Measurements from ENCODE around the gene OR7A10. TPM values are rescaled to one million over a fixed set of nuclear protein-coding genes. Genes with fewer than 3 reads are reported as not detected.
"Not testable (repeated sequence)": the region's sequence is repeated elsewhere in the genome, so short reads cannot be mapped to it uniquely, and the experiment has no call there.

Gene OR7A10
- total RNA-seq, 2 experiments from 2014 or later, result not detected

DNA sequence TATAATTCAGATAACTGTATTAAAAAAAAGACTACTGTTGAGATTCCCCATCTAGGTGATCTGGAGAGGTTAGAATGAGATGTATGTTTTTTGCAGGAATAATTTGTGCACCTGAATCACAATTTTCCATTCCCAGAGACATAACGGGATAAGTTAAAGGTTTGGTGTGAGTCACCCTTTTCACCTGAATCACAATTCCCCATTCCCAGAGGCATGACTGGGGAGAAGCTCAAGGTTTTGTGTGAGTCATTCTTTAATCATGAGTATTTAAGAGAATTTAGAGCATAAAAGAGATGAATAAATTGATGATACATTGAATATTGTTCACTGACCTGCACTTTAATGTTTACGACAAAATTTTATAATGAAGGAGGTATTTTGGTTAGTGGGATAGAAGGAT, 22.7 kb downstream of the OR7A10 start:
- peaks cover 9% of the 10 kb centered on the region for H3K27me3 Mint-ChIP-seq (ENCODE audit: low read depth)

DNA sequence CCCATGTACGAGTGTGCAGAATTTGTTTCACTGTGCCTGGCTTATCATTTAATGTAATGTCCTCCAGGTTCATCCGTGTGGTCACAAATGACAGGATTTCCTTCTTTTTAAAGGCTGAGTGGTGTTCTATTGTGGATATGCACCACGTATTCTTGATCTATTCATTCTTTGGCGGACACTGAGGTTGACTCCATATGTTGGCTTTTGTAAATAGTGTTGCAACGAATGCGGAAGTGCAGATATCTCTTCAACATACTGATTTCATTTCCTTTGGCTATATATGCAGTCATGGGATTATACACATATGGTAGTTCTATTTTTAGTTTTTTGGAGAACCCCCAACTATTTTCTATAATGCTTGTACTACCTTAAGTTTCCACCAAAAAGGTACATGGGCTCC, 26.8 kb downstream of the OR7A10 start:
- peaks cover 9% of the 10 kb centered on the region for H3K27me3 Mint-ChIP-seq (ENCODE audit: low read depth)

More for the DNA sequence above, 22.7 kb downstream of the OR7A10 start:
- ChIA-PET CTCF (no interaction called here), POLR2A (no interaction called here)
- H3K36me3 Mint-ChIP-seq (ENCODE audit: low read depth), result no peaks in the 10 kb centered on the region
- DNase-seq, result no peak
- no peaks in the 10 kb centered on the region for H3K4me1 Mint-ChIP-seq (ENCODE audit: low read depth)
- no peaks in the 10 kb centered on the region for H3K9me3 Mint-ChIP-seq (ENCODE audit: insufficient read depth)
- ATAC-seq, result no peak
- no peak overlapping the region for H3K27ac Mint-ChIP-seq
- no peak overlapping the region for H3K4me3 Mint-ChIP-seq

DNA sequence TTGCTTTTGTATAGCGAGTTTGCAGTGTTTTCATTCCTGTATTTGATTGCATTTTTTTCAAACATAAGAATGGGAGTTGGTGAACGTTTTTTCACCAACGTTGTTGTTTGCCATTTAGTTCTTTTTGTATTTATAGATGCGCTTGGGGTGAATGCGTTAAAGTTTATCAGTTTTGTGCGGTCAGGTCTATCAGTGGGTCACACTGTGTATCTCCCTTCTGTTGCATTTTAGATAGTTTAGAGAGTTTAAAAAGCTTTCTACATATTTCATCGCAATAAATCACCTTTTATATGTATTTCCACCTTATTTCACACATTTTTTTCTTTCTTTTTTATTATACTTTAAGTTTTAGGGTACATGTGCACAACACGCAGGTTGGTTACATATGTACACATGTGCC, 30.1 kb downstream of the OR7A10 start:
- no peak overlapping the region for H3K27ac Mint-ChIP-seq
- H3K36me3 Mint-ChIP-seq (ENCODE audit: low read depth), result no peaks in the 10 kb centered on the region
- POLR2A ChIA-PET, result no interaction called here
- ATAC-seq (no peak), DNase-seq (no peak)
- CTCF ChIA-PET, result no interaction called here
- H3K4me1 Mint-ChIP-seq (ENCODE audit: low read depth), result no peaks in the 10 kb centered on the region
- H3K9me3 Mint-ChIP-seq (ENCODE audit: insufficient read depth), result no peaks in the 10 kb centered on the region
- H3K27me3 Mint-ChIP-seq (ENCODE audit: low read depth), result peaks cover 3% of the 10 kb centered on the region
- H3K4me3 Mint-ChIP-seq, result no peak overlapping the region

More for the DNA sequence above, 26.8 kb downstream of the OR7A10 start:
- POLR2A ChIA-PET, result no interaction called here
- CTCF ChIA-PET, result no interaction called here
- H3K27ac Mint-ChIP-seq, result no peak overlapping the region
- no peaks in the 10 kb centered on the region for H3K36me3 Mint-ChIP-seq (ENCODE audit: low read depth)
- H3K4me3 Mint-ChIP-seq, result no peak overlapping the region
- H3K9me3 Mint-ChIP-seq (ENCODE audit: insufficient read depth), result no peaks in the 10 kb centered on the region
- H3K4me1 Mint-ChIP-seq (ENCODE audit: low read depth), result no peaks in the 10 kb centered on the region
- no peak for ATAC-seq
- DNase-seq, result no peak

DNA sequence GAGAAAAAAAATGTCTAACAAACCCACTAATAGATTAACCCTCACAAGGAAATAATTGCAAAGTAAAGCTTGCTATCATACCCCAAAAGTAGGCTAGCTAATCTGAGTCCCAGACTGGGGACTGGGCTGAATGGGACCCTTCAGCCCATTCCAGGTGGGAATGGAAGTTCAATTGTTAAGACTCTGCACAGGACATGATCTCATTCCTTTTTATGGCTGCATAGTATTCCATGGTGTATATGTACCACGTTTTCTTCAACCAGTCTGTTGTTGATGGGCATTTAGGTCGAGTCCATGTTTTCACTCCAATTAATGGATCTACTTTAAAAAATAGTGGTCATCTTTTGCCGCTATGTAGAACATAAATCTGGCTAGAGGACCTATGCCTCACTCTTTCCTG, 31.7 kb downstream of the OR7A10 start:
- Mint-ChIP-seq H3K4me1 (ENCODE audit: low read depth) (no peaks in the 10 kb centered on the region), H3K27me3 (ENCODE audit: low read depth) (peaks cover 3% of the 10 kb centered on the region), H3K36me3 (ENCODE audit: low read depth) (no peaks in the 10 kb centered on the region), H3K4me3 (no peak overlapping the region), H3K27ac (no peak overlapping the region), H3K9me3 (ENCODE audit: insufficient read depth) (no peaks in the 10 kb centered on the region)
- ChIA-PET POLR2A (no interaction called here), CTCF (no interaction called here)
- no peak for DNase-seq
- no peak for ATAC-seq

DNA sequence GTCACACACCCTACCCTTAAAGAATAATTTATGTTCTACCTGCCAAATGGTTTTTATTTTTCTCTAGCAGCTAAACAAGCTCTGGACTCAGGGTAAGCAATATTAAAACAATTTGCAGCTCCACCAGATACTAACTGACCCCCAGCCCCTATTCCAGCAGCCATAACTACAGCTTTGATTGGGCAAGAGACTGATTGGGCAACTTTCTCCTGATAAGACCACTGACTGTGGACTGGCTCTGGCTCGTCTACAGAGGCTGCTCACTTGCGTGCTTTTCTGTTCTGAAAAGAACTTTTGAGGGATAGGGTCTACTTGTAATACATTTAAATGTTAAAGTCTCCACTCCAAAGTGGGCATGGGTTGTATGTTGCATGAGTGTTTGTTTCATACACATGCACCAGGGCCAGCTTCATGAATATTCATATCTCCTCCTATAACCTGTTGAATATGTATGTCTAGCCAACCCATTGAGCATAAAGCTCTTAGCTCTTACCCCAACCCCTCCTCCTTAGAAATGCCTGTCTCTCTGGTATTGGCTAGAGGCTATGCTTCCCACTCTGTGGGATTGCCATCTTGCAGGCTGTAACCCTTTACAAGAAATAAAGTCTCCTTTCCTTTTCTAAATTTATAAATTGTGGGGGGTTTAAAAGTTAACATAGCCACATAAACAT, 33.6 kb downstream of the OR7A10 start:
- ATAC-seq, result no peak
- no peaks in the 10 kb centered on the region for H3K4me1 Mint-ChIP-seq (ENCODE audit: low read depth)
- CTCF ChIA-PET, result no interaction called here

DNA sequence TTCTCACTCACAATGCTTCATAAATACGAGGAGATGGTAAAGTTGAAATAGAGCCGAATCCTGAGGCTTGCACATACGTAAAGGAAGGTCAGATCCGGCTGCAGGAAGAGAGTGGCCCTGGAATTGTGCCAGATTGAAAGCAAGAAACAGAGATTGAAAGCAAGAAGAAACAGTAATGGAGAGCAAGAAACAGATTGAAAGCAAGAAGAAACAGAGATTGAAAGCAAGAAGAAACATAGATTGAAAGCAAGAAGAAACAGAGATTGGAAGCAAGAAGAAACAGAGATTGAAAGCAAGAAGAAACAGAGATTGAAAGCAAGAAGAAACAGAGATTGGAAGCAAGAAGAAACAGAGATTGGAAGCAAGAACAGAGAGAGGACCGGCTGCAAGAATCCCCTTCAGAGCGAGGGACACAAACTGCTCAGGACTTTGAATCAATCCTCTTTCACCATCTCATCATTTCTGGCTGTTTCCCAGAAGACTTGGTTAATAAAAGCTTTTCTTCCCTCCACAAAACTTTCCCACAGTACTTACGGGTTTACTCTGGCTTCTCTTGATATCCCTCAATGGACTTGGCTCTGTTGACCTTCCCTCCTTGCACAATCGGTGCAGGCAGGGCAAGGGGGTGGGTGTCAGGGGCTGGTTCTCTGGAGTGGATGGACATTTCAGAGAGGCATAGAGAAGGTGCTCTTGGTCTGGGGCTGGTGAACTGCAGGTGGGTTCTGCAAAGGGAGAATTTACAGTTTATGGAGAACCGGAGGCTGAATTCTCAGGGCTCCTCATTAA, 39.3 kb downstream of the OR7A10 start:
- H3K4me1 Mint-ChIP-seq (ENCODE audit: low read depth), result no peaks in the 10 kb centered on the region
- H3K9me3 Mint-ChIP-seq (ENCODE audit: insufficient read depth), result no peaks in the 10 kb centered on the region
- POLR2A ChIA-PET, result no interaction called here

More for the DNA sequence above, 33.6 kb downstream of the OR7A10 start:
- POLR2A ChIA-PET, result no interaction called here
- Mint-ChIP-seq H3K27ac (no peak overlapping the region), H3K9me3 (ENCODE audit: insufficient read depth) (no peaks in the 10 kb centered on the region), H3K36me3 (ENCODE audit: low read depth) (no peaks in the 10 kb centered on the region), H3K27me3 (ENCODE audit: low read depth) (peaks cover 3% of the 10 kb centered on the region), H3K4me3 (no peak overlapping the region)
- no peak for DNase-seq

DNA sequence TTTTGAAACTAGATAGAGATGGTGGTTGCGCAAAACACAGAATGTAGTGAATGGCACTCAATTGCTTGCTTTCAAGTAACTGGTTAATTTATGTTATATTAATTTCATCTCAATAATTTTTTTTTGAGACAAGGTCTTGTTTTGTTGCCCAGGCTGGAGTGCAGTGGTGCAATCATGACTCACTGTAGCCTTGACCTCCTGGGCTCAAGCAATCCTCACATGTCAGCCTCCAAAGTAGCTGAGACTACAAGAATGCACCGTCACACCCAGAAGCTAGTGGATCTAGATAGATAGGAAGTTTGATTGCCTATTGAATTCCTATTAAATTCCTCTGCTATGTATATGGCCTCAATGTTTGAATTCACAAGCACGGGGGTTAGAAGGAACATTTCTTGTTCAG, 44.0 kb downstream of the OR7A10 start:
- Mint-ChIP-seq H3K27me3 (ENCODE audit: low read depth) (peaks cover 9% of the 10 kb centered on the region), H3K27ac (no peak overlapping the region), H3K4me3 (no peak overlapping the region), H3K36me3 (ENCODE audit: low read depth) (no peaks in the 10 kb centered on the region), H3K4me1 (ENCODE audit: low read depth) (no peaks in the 10 kb centered on the region), H3K9me3 (ENCODE audit: insufficient read depth) (no peaks in the 10 kb centered on the region)
- no peak for ATAC-seq
- ChIA-PET CTCF (no interaction called here), POLR2A (no interaction called here)
- DNase-seq, result no peak

More for the DNA sequence above, 39.3 kb downstream of the OR7A10 start:
- no peak for ATAC-seq
- H3K4me3 Mint-ChIP-seq, result no peak overlapping the region
- CTCF ChIA-PET, result no interaction called here
- no peak for DNase-seq
- H3K27ac Mint-ChIP-seq, result no peak overlapping the region
- no peaks in the 10 kb centered on the region for H3K36me3 Mint-ChIP-seq (ENCODE audit: low read depth)
- H3K27me3 Mint-ChIP-seq (ENCODE audit: low read depth), result peaks cover 9% of the 10 kb centered on the region

DNA sequence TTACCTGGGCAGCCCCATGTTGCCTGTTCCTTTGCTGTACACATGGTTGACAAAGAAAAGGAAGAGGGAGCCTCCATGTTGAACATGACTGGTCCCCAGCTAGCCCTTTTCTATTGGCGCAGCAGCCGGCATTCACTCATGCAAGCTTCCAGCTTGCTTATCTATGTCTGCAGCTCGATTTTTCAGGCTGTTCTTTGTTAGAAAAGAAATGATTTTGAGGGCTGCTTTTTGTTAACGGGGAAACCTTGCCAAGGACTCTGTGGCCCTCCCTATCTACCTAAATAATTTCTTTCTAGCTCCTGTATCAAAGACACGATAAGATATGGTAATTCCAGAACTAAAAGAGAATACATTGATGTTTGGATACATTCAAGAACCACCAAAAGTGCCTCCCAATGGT, 50.0 kb downstream of the OR7A10 start:
- H3K36me3 Mint-ChIP-seq (ENCODE audit: low read depth), result no peaks in the 10 kb centered on the region
- H3K9me3 Mint-ChIP-seq (ENCODE audit: insufficient read depth), result no peaks in the 10 kb centered on the region
- H3K4me1 Mint-ChIP-seq (ENCODE audit: low read depth), result no peaks in the 10 kb centered on the region
- peaks cover 6% of the 10 kb centered on the region for H3K27me3 Mint-ChIP-seq (ENCODE audit: low read depth)
- ATAC-seq (no peak), DNase-seq (no peak)
- POLR2A ChIA-PET, result no interaction called here
- CTCF ChIA-PET, result interaction anchor here (1.4 kb wide), 1 partner anchor 12 kb away, joined by 5 read pairs; no protein-coding TSS in a partner anchor
- no peak overlapping the region for H3K4me3 Mint-ChIP-seq
- H3K27ac Mint-ChIP-seq, result no peak overlapping the region

DNA sequence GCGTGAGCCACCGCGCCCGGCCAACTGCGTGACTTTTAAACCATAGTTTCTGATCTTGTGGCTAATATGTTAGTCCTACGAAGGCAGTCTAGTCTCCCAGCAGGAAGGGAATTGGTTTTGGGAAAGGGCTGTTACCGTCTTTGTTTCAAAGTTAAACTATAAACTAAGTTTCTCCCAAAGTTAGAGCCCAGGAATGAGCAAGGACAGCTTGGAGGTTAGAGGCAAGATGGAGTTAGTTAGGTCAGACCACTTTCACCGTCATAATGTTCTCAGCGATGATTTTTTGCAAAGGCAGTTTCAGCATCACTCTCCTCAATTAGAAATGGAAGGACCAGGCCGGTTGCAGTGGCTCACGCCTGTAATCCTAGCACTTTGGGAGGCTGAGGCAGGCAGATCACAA, 52.7 kb downstream of the OR7A10 start:
- ATAC-seq (no peak), DNase-seq (no peak)
- peaks cover 6% of the 10 kb centered on the region for H3K27me3 Mint-ChIP-seq (ENCODE audit: low read depth)
- CTCF ChIA-PET, result no interaction called here
- H3K4me1 Mint-ChIP-seq (ENCODE audit: low read depth), result no peaks in the 10 kb centered on the region
- no peak overlapping the region for H3K27ac Mint-ChIP-seq
- no peaks in the 10 kb centered on the region for H3K36me3 Mint-ChIP-seq (ENCODE audit: low read depth)
- no peak overlapping the region for H3K4me3 Mint-ChIP-seq
- POLR2A ChIA-PET, result no interaction called here
- no peaks in the 10 kb centered on the region for H3K9me3 Mint-ChIP-seq (ENCODE audit: insufficient read depth)

DNA sequence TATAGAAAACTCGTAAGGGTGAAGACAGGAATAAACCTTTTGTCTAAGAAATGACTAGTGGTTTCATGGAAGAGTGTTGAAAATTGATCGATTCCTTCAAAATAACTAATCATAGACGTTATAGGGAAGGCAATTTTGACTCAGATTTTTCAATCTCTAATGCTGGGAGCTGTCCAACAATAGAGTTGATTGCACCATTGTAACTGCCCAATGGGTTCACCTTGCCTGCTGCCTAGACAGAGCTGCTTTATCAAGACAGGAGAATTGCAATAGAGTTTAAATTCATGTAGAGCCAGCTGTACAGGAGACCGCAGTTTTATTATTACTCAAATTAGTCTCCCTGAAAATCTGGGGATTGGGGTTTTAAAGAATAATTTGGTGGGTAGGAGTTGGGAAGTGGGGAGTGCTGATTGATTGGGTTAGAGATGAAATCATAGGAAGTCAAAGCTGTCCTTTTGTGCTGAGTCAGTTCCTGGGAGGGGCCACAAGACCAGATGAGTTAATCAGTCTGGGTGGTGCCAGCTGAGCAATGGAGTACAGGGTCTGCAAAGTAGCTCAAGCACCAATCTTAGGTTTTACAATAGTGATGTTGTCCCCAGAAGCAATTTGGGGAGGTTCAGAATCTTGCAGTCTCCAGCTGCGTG, 53.5 kb downstream of the OR7A10 start:
- H3K4me1 Mint-ChIP-seq (ENCODE audit: low read depth), result no peaks in the 10 kb centered on the region
- H3K27ac Mint-ChIP-seq, result no peak overlapping the region
- CTCF ChIA-PET, result no interaction called here
- H3K36me3 Mint-ChIP-seq (ENCODE audit: low read depth), result no peaks in the 10 kb centered on the region
- no peak for ATAC-seq
- H3K27me3 Mint-ChIP-seq (ENCODE audit: low read depth), result peaks cover 6% of the 10 kb centered on the region
- DNase-seq, result no peak
- POLR2A ChIA-PET, result no interaction called here
- H3K9me3 Mint-ChIP-seq (ENCODE audit: insufficient read depth), result no peaks in the 10 kb centered on the region
- no peak overlapping the region for H3K4me3 Mint-ChIP-seq

DNA sequence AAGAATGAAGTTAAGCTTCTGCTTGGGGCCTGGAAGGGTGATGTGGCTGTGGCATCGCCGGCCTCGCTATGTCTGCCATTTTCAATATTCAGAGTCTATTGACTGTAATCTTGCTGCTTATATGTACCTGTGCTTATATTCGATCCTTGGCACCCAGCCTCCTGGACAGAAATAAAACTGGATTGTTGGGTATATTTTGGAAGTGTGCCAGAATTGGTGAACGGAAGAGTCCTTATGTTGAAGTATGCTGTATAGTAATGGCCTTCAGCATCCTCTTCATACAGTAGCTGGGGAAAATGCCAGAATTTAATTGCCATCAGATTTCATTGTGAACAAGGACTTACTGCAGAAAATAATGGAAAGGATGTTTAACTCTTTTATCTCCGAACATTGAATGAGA, 56.5 kb downstream of the OR7A10 start:
- ATAC-seq; DNase-seq; CTCF ChIA-PET; H3K27me3 Mint-ChIP-seq (ENCODE audit: low read depth); H3K9me3 Mint-ChIP-seq (ENCODE audit: insufficient read depth); H3K27ac Mint-ChIP-seq; H3K4me1 Mint-ChIP-seq (ENCODE audit: low read depth); H3K36me3 Mint-ChIP-seq (ENCODE audit: low read depth); POLR2A ChIA-PET; H3K4me3 Mint-ChIP-seq: not testable (repeated sequence)
